Measurements from ENCODE around the gene LNPEP.

DNA sequence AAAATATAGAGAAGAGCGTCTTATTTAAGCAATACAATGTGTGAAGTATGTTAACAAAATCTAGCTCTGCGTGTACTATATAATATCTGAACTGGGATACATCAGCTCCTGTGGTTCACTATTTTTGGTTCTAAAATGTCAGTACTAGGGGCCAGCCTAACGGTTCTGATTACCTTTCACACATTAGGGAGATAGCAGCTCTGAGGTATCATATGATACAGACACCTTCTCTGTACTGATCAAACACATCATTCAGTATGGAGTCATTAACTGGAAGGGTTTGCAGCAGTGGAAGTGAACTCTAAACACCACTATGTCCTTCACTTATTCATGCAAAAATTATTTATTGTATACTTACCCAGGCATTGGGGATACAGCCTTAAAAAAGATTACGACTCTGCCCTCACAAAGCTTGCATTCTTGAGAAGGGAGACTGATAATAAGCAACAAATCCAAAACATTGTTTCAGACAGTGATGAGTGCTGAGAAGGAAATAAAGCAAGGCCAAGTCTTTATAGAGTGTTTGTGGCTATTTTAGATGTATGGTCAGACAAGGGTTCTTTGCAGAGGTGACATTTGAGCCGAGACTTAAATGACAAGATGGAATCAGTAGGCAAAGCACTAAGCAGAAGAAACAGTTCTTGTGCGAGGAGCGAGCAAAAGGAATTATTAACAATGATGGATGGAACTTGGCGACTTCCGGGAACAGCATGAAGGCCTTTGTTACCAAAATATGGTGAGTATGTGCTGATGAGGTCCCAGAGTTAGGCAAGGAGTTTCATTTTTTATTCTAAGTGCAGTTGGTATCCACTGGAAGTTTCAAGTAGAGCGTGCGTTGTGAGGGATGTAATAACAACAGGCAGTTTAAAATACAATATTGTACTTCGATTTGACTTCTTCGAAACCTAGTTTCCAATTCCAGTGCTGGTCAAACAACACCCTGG is 1.8 kb upstream of the LNPEP start:
- TF ChIP-seq, protein P1, sequence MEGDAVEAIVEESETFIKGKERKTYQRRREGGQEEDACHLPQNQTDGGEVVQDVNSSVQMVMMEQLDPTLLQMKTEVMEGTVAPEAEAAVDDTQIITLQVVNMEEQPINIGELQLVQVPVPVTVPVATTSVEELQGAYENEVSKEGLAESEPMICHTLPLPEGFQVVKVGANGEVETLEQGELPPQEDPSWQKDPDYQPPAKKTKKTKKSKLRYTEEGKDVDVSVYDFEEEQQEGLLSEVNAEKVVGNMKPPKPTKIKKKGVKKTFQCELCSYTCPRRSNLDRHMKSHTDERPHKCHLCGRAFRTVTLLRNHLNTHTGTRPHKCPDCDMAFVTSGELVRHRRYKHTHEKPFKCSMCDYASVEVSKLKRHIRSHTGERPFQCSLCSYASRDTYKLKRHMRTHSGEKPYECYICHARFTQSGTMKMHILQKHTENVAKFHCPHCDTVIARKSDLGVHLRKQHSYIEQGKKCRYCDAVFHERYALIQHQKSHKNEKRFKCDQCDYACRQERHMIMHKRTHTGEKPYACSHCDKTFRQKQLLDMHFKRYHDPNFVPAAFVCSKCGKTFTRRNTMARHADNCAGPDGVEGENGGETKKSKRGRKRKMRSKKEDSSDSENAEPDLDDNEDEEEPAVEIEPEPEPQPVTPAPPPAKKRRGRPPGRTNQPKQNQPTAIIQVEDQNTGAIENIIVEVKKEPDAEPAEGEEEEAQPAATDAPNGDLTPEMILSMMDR (IDR thresholded peaks at IDR 0.05; ENCODE audit: insufficient read depth, low read depth, low read length) = no peak
- no peak for TF ChIP-seq EZH2 (IDR thresholded peaks at IDR 0.05; ENCODE audit: insufficient read depth, low read length)

Measured in astrocyte (in vitro differentiated cells and primary cell).